ENCODE measurements around the gene PPP1R2B. TPM values are rescaled to one million over a fixed set of nuclear protein-coding genes. Genes with fewer than 3 reads are reported as not detected.

Gene PPP1R2B
- total and polyA plus RNA-seq, 12 donors: 0.11 to 0.15 (median 0.14) TPM; not detected in 9

DNA sequence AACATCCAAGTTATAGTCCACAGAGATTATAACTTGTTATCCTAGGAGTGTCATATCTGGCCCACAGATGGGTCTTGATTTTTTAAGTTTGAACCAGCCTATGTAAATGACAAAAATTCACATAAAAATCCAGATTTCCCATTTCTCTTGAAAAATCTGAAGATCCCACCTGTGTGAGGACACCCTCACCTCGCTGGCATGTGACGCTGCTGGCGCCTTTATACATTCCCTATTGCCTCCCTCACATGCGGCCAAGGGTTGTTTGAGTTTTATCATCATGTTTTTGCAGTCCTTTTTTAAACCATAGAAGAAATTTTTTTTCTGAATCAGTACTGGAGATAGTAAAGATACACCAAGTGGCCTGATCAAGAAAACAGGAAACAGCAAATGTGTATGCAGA lies 25.9 kb upstream of the PPP1R2B start:
- intact Hi-C loops (cut with DNase I): loop anchor here (10.0 kb wide), 2 partner anchors 879 to 1679 kb away; no protein-coding TSS in a partner anchor
- Histone ChIP-seq H3K27ac (no peak overlapping the region), H3K27me3 (no peaks in the 10 kb centered on the region), H3K4me1 (replicated peaks in 1 of 2) (no peaks in the 10 kb centered on the region), H3K9me3 (replicated peaks in 1 of 3) (no peaks in the 10 kb centered on the region), H3K4me3 (no peak overlapping the region), H3K36me3 (replicated peaks in 1 of 2) (no peaks in the 10 kb centered on the region)
- WGBS, 4 donors: 87 to 91% (median 90%) methylated on average over 4 of the region's 4 CpGs
- TF ChIP-seq POLR2A (IDR thresholded peaks at IDR 0.05): no peak
- TF ChIP-seq, protein P1, sequence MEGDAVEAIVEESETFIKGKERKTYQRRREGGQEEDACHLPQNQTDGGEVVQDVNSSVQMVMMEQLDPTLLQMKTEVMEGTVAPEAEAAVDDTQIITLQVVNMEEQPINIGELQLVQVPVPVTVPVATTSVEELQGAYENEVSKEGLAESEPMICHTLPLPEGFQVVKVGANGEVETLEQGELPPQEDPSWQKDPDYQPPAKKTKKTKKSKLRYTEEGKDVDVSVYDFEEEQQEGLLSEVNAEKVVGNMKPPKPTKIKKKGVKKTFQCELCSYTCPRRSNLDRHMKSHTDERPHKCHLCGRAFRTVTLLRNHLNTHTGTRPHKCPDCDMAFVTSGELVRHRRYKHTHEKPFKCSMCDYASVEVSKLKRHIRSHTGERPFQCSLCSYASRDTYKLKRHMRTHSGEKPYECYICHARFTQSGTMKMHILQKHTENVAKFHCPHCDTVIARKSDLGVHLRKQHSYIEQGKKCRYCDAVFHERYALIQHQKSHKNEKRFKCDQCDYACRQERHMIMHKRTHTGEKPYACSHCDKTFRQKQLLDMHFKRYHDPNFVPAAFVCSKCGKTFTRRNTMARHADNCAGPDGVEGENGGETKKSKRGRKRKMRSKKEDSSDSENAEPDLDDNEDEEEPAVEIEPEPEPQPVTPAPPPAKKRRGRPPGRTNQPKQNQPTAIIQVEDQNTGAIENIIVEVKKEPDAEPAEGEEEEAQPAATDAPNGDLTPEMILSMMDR (IDR thresholded peaks at IDR 0.05): no peak
- DNase-seq: no peak

DNA sequence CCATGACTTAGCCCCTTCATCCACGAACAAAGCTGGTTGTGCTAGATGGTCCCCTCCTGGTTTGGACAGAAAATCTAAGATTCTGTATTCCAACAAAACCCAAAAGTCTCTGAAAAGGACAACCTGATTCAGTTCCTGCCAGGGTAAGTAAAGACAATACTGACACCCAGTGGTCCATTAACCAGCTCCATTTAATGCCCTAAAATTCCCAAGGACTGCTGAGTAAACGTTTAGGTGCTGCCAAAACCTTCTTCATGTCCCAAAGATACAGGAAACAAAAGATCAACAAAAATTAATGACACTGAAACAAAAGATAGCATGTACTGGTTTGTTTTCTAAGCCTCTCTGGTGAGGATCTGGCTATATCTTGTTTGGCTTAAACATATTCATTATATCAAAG lies 25.3 kb upstream of the PPP1R2B start:
- H3K4me1 ChIP-seq (replicated peaks in 1 of 2): no peaks in the 10 kb centered on the region
- intact Hi-C loops (cut with DNase I): loop anchor here (10.0 kb wide), 2 partner anchors 880 to 1680 kb away; no protein-coding TSS in a partner anchor
- H3K9me3 ChIP-seq (replicated peaks in 1 of 3): no peaks in the 10 kb centered on the region
- WGBS, 4 donors: 6 to 26% (median 19%) methylated on average over 2 of the region's 2 CpGs
- no peaks in the 10 kb centered on the region for H3K27me3 ChIP-seq
- H3K27ac ChIP-seq: no peak overlapping the region
- peak in 5 of 7 donors; percentile 9 to 23 (median 17) for DNase-seq
- no peaks in the 10 kb centered on the region for H3K36me3 ChIP-seq (replicated peaks in 1 of 2)
- TF ChIP-seq, protein P1 (IDR thresholded peaks at IDR 0.05): peak; percentile 13 to 57 (median 50)
- no peak for TF ChIP-seq POLR2A (IDR thresholded peaks at IDR 0.05)
- no peak overlapping the region for H3K4me3 ChIP-seq

DNA sequence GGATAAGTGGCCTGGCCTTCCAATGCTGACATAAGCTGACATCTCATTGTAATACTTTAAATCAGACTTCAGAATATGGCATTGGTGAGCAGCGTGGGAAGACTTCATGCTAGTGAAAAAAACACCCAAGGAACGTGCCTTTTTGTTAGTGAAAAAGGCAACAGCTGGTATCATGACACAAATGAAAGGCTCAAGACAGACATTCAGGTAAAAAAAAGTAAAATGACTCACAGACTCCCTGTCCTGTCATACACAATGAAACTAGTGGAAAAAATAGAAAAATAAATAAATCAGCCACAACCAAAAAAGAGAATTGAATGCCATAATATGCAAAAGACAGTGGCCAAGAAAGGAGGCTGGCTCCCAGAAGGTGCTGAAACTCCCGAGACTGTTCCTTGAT lies 24.4 kb upstream of the PPP1R2B start:
- Histone ChIP-seq H3K27ac (no peak overlapping the region), H3K27me3 (no peaks in the 10 kb centered on the region), H3K36me3 (replicated peaks in 1 of 2) (no peaks in the 10 kb centered on the region), H3K9me3 (replicated peaks in 1 of 3) (no peaks in the 10 kb centered on the region), H3K4me3 (no peak overlapping the region), H3K4me1 (replicated peaks in 1 of 2) (no peaks in the 10 kb centered on the region)
- 65 to 76% (median 75%) methylated on average over 3 of the region's 3 CpGs for WGBS, 4 donors
- intact Hi-C loops (cut with DNase I): loop anchor here (10.0 kb wide), 2 partner anchors 881 to 1681 kb away; no protein-coding TSS in a partner anchor
- TF ChIP-seq, protein P1 (IDR thresholded peaks at IDR 0.05): no peak
- TF ChIP-seq POLR2A (IDR thresholded peaks at IDR 0.05): no peak
- no peak for DNase-seq

DNA sequence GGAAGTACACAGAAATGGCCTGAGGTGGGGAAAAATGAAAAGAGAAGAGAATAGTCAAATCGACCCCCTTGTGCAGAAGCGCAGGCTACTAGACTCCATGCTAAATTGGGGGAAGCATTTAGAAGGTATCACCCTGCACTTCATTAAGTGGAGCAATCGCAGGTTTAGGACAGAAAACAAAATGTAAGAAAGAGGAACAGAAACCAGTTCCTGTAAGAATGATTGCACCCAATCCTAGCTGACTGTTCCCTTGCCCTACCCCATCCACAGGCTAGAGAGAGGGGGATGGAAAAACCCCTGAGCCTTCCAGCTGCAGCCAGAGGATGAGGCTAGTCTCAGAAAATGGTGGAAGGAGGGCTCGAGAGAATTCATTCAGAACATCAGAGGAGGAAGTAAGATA lies 23.9 kb upstream of the PPP1R2B start:
- intact Hi-C loops (cut with DNase I): loop anchor here (10.0 kb wide), 2 partner anchors 881 to 1681 kb away; no protein-coding TSS in a partner anchor

More for the DNA sequence above, 23.9 kb upstream of the PPP1R2B start:
- no peaks in the 10 kb centered on the region for H3K27me3 ChIP-seq
- TF ChIP-seq, protein P1 (IDR thresholded peaks at IDR 0.05): no peak
- TF ChIP-seq POLR2A (IDR thresholded peaks at IDR 0.05): no peak
- DNase-seq: no peak
- WGBS, 4 donors: 69 to 81% (median 75%) methylated on average over 4 of the region's 4 CpGs
- H3K36me3 ChIP-seq (replicated peaks in 1 of 2): no peaks in the 10 kb centered on the region
- no peaks in the 10 kb centered on the region for H3K9me3 ChIP-seq (replicated peaks in 1 of 3)
- no peak overlapping the region for H3K27ac ChIP-seq
- no peak overlapping the region for H3K4me3 ChIP-seq
- no peaks in the 10 kb centered on the region for H3K4me1 ChIP-seq (replicated peaks in 1 of 2)
